ENCODE measurements around the gene LRRC43. TPM values are rescaled to one million over a fixed set of nuclear protein-coding genes. Genes with fewer than 3 reads are reported as not detected.

The LRRC43 gene
- total and polyA plus RNA-seq, 2 experiments from 2014 or later: 0.45 TPM; not detected in 1

DNA sequence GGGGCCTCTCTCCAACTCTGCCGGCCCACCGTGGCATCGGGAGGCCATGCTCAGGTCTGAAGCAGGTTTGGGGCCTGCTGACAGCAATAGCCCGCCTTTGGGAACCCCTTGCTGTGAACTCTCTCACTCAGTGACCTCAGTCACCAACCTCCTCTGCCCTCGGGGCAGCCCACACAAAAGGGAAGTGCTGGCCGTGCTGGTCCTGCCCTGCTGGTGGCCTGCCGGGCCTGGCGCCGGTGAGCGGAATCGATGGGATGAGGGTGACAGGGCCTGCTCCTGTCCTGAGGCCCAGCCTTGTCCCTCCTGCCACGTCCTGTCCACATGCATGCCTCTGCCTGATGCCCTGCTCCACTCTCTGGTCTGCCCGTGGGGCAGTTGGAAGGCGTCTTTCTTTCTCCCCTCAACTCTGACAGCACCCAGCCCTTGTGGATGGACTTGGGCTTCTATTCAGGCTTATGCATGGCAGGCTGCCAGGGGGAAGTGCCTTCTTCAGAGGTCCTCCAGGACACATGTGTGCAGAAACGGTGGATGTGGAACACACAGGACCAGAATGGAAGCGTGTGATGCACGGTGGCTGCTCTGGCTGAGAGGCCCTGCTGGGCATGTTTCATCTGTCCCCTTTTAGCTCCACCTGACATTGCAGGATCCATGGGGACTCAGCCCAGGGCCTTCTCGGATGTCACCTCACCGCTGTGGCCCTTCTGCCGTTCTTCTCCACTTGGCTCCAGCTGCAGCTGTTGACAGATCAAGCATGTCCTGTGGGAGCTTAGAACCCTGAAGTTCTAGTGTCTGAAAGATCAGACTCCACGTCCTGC, 40.8 kb upstream of the LRRC43 start:
- Histone ChIP-seq H4K20me1 (replicated peaks; ENCODE audit: insufficient read depth) (0 out of 2 replicates have a peak, but pooled peaks cover under 1% of the 10 kb centered on the region), H3K4me2 (no peak overlapping the region), H3K4me3 (no peak overlapping the region), H2AFZ (no peak overlapping the region), H3K36me3 (ENCODE audit: insufficient read depth) (peaks cover 7% of the 10 kb centered on the region; the same call in 1 of the 2 replicates), H3K27me3 (ENCODE audit: insufficient read depth) (no peaks in the 10 kb centered on the region), H3F3A (replicated peaks; ENCODE audit: low read depth) (no peaks in the 10 kb centered on the region), H3K79me2 (replicated peaks; ENCODE audit: insufficient read depth) (no peaks in the 10 kb centered on the region), H3K27ac (ENCODE audit: low read depth) (no peak overlapping the region), H3K9me2 (ENCODE audit: insufficient read depth) (no peaks in the 10 kb centered on the region), H3K4me1 (ENCODE audit: insufficient read depth) (no peaks in the 10 kb centered on the region; the same call in 1 of the 2 replicates)
- H3K27ac Mint-ChIP-seq: no peak overlapping the region
- peaks cover 11% of the 10 kb centered on the region for H3K27me3 Mint-ChIP-seq (ENCODE audit: insufficient read depth, low read depth, poor library complexity)
- peaks cover 3% of the 10 kb centered on the region; the same call in 2 of the 3 replicates for H3K4me1 Mint-ChIP-seq
- H3K36me3 Mint-ChIP-seq (ENCODE audit: low read depth): peaks cover 49% of the 10 kb centered on the region
- no peak for ATAC-seq
- DNase-seq (ENCODE audit: low spot score): no peak
- TF ChIP-seq NANOG (IDR thresholded peaks at IDR 0.05; ENCODE audit: borderline replicate concordance) (no peak), ZNF114 (CRISPR knock-in tag; IDR thresholded peaks at IDR 0.05) (no peak), JUNB (IDR thresholded peaks at IDR 0.05; ENCODE audit: unreplicated experiment) (no peak), ZNF462 (CRISPR knock-in tag; IDR thresholded peaks at IDR 0.05) (no peak), CREB1 (CRISPR knock-in tag; IDR thresholded peaks at IDR 0.05; ENCODE audit: low read depth) (no peak)
- peaks cover 35% of the 10 kb centered on the region for H3K9me3 Mint-ChIP-seq
- H3K4me3 Mint-ChIP-seq: no peak overlapping the region

All from GM23338 (cell line).